HG02870 (cell line): Measurements from ENCODE around the gene MCCD1.

ENCODE experiments used
- ATAC-seq: cut with Tn5 transposase; IDR thresholded peaks from one replicate; pipeline ENCODE4 v1.9.1; 2021; ENCODE audit warnings: mild to moderate bottlenecking, moderate library complexity; ENCODE audit not compliant: unreplicated experiment

The MCCD1 gene

DNA sequence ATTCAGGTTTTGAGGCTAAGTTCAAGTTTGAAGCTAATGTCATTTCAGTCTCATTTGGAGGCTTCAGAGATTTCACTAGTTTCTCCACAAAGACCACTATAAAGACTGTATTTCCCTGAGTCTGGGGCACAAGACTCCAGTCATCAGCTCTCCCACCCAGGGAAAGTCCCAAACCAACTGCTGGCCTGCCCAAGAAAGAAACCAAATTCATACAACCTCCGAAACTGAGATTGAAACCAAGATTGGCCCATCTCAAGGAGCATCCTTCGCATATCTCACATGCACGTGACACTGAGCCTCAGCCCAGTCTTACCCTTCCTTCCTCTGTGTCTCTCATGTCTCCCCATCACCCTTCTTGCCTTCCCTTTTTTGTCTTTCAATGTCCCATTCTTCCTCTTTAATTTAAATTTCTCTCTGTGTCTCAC lies 39.8 kb downstream of the MCCD1 start:
- ATAC-seq: peak; percentile 62

DNA sequence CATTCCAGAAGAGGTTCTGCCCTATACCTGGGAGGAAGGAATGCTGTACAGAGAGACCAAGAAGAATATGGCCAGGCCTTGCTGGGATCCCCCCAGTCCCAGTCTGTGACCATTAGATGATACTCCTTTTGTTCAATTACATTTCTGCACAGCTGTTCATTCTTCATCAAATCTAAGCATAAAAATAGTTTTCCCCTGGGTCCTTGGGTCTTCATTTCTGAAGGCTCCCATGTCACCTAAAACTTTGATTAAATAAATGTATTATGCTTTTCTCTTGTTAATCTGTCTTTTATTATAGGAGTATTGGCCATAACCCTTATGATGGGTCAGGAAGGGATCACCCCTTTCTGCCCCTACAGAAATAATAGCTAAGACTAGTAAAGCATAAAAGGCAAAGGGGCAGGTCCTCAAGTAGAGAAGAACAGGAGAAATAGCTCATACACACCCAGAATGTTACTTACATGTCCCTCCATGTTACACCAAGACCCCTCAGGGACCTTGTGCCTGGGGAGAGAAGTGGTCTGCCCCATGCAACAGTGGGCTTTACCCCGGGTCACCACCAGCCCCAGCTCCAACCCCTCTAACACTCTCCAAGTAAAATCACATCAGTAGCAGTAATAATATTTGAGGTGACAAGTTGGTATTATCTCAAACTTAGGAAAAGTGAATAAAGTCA lies 41.2 kb downstream of the MCCD1 start:
- no peak for ATAC-seq

DNA sequence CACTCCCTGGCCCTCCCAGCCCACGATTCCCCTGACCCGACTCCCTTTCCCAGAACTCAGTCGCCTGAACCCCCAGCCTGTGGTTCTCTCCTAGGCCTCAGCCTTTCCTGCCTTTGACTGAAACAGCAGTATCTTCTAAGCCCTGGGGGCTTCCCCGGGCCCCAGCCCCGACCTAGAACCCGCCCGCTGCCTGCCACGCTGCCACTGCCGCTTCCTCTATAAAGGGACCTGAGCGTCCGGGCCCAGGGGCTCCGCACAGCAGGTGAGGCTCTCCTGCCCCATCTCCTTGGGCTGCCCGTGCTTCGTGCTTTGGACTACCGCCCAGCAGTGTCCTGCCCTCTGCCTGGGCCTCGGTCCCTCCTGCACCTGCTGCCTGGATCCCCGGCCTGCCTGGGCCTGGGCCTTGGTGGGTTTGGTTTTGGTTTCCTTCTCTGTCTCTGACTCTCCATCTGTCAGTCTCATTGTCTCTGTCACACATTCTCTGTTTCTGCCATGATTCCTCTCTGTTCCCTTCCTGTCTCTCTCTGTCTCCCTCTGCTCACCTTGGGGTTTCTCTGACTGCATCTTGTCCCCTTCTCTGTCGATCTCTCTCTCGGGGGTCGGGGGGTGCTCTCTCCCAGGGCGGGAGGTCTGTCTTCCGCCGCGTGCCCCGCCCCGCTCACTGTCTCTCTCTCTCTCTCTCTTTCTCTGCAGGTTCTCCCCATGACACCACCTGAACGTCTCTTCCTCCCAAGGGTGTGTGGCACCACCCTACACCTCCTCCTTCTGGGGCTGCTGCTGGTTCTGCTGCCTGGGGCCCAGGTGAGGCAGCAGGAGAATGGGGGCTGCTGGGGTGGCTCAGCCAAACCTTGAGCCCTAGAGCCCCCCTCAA lies 43.5 kb downstream of the MCCD1 start, which contains the start of gene LTA:
LTA (plus strand) TSS at position 249 of the 871 bp plus-strand sequence; CDS start at position 703, 454 bp downstream.
- peak; percentile 40 for ATAC-seq

DNA sequence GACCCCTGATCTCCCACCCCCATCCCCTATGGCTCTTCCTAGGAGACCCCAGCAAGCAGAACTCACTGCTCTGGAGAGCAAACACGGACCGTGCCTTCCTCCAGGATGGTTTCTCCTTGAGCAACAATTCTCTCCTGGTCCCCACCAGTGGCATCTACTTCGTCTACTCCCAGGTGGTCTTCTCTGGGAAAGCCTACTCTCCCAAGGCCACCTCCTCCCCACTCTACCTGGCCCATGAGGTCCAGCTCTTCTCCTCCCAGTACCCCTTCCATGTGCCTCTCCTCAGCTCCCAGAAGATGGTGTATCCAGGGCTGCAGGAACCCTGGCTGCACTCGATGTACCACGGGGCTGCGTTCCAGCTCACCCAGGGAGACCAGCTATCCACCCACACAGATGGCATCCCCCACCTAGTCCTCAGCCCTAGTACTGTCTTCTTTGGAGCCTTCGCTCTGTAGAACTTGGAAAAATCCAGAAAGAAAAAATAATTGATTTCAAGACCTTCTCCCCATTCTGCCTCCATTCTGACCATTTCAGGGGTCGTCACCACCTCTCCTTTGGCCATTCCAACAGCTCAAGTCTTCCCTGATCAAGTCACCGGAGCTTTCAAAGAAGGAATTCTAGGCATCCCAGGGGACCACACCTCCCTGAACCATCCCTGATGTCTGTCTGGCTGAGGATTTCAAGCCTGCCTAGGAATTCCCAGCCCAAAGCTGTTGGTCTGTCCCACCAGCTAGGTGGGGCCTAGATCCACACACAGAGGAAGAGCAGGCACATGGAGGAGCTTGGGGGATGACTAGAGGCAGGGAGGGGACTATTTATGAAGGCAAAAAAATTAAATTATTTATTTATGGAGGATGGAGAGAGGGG lies 44.7 kb downstream of the MCCD1 start:
- ATAC-seq: no peak

DNA sequence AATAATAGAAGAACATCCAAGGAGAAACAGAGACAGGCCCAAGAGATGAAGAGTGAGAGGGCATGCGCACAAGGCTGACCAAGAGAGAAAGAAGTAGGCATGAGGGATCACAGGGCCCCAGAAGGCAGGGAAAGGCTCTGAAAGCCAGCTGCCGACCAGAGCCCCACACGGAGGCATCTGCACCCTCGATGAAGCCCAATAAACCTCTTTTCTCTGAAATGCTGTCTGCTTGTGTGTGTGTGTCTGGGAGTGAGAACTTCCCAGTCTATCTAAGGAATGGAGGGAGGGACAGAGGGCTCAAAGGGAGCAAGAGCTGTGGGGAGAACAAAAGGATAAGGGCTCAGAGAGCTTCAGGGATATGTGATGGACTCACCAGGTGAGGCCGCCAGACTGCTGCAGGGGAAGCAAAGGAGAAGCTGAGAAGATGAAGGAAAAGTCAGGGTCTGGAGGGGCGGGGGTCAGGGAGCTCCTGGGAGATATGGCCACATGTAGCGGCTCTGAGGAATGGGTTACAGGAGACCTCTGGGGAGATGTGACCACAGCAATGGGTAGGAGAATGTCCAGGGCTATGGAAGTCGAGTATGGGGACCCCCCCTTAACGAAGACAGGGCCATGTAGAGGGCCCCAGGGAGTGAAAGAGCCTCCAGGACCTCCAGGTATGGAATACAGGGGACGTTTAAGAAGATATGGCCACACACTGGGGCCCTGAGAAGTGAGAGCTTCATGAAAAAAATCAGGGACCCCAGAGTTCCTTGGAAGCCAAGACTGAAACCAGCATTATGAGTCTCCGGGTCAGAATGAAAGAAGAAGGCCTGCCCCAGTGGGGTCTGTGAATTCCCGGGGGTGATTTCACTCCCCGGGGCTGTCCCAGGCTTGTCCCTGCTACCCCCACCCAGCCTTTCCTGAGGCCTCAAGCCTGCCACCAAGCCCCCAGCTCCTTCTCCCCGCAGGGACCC lies 45.6 kb downstream of the MCCD1 start:
- ATAC-seq: no peak

DNA sequence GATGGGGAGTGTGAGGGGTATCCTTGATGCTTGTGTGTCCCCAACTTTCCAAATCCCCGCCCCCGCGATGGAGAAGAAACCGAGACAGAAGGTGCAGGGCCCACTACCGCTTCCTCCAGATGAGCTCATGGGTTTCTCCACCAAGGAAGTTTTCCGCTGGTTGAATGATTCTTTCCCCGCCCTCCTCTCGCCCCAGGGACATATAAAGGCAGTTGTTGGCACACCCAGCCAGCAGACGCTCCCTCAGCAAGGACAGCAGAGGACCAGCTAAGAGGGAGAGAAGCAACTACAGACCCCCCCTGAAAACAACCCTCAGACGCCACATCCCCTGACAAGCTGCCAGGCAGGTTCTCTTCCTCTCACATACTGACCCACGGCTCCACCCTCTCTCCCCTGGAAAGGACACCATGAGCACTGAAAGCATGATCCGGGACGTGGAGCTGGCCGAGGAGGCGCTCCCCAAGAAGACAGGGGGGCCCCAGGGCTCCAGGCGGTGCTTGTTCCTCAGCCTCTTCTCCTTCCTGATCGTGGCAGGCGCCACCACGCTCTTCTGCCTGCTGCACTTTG lies 46.7 kb downstream of the MCCD1 start, which contains the start of gene TNF:
TNF (plus strand) TSS at position 231 of the 567 bp plus-strand sequence; CDS start at position 408, 177 bp downstream.
- ATAC-seq: no peak

DNA sequence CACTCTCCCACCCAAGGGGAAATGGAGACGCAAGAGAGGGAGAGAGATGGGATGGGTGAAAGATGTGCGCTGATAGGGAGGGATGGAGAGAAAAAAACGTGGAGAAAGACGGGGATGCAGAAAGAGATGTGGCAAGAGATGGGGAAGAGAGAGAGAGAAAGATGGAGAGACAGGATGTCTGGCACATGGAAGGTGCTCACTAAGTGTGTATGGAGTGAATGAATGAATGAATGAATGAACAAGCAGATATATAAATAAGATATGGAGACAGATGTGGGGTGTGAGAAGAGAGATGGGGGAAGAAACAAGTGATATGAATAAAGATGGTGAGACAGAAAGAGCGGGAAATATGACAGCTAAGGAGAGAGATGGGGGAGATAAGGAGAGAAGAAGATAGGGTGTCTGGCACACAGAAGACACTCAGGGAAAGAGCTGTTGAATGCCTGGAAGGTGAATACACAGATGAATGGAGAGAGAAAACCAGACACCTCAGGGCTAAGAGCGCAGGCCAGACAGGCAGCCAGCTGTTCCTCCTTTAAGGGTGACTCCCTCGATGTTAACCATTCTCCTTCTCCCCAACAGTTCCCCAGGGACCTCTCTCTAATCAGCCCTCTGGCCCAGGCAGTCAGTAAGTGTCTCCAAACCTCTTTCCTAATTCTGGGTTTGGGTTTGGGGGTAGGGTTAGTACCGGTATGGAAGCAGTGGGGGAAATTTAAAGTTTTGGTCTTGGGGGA lies 47.4 kb downstream of the MCCD1 start:
- ATAC-seq: no peak

DNA sequence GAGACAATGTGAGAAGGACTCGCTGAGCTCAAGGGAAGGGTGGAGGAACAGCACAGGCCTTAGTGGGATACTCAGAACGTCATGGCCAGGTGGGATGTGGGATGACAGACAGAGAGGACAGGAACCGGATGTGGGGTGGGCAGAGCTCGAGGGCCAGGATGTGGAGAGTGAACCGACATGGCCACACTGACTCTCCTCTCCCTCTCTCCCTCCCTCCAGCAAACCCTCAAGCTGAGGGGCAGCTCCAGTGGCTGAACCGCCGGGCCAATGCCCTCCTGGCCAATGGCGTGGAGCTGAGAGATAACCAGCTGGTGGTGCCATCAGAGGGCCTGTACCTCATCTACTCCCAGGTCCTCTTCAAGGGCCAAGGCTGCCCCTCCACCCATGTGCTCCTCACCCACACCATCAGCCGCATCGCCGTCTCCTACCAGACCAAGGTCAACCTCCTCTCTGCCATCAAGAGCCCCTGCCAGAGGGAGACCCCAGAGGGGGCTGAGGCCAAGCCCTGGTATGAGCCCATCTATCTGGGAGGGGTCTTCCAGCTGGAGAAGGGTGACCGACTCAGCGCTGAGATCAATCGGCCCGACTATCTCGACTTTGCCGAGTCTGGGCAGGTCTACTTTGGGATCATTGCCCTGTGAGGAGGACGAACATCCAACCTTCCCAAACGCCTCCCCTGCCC lies 48.3 kb downstream of the MCCD1 start:
- ATAC-seq: no peak

DNA sequence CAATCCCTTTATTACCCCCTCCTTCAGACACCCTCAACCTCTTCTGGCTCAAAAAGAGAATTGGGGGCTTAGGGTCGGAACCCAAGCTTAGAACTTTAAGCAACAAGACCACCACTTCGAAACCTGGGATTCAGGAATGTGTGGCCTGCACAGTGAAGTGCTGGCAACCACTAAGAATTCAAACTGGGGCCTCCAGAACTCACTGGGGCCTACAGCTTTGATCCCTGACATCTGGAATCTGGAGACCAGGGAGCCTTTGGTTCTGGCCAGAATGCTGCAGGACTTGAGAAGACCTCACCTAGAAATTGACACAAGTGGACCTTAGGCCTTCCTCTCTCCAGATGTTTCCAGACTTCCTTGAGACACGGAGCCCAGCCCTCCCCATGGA lies 48.8 kb downstream of the MCCD1 start:
- ATAC-seq: no peak

DNA sequence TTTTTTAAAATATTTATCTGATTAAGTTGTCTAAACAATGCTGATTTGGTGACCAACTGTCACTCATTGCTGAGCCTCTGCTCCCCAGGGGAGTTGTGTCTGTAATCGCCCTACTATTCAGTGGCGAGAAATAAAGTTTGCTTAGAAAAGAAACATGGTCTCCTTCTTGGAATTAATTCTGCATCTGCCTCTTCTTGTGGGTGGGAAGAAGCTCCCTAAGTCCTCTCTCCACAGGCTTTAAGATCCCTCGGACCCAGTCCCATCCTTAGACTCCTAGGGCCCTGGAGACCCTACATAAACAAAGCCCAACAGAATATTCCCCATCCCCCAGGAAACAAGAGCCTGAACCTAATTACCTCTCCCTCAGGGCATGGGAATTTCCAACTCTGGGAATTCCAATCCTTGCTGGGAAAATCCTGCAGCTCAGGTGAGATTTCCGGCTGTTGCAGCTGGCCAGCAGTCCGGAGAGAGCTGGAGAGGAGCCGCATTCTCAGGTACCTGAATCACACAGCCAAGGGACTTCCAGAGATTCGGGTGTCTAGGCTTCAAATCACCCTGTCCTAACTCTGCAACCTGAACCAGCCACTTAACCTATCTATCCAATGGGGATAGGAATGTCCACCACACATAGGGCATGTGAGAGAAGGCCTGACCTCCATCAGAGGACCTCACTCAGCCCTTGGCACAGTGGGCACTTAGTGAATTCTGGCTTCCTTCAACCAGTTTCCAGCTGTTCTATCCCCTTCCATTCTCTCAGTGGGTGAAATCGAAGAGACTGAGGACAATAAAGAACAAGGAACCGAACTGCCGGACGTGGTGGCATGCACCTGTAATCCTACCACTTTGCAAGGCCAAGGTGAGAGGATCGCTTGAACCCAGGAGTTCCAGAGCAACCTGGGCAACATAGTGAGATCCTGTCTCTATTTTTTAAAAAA lies 49.7 kb downstream of the MCCD1 start:
- no peak for ATAC-seq

DNA sequence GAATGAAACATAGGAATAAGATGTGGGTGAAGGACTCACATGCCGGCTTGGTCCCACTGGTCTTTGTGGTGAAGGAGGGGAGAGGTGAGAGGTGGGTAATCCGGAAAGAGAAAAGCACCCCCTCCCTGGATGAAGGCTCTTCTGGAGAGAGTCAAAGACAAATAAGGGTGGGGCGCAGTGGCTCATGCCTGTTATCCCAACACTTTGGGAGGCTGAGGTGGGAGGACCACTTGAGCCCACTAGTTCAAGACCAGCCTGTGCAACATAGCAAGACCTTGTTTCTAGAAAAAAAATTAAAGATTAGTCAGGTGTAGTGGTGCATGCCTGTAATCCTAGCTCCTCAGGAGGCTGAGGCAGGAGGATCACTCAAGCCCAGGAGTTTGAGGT lies 50.4 kb downstream of the MCCD1 start:
- ATAC-seq: no peak
